Gastrocnemius medialis (tissue), 4 donors: ENCODE data around the gene EIPR1.

Experiments
- CTCF ChIP-seq, 5 experiments: fragments of 450-650 bp in 3 of 5; fragments of 200-600 bp in 2 of 5; sonication (generic) in 2 of 5; IDR thresholded peaks in 4 of 5; conservative IDR thresholded peaks in 1 of 5; 1 replicate in 4 of 5; 2 replicates in 1 of 5; pipeline ENCODE4 v1.5.1; 2016 to 2019; ENCODE audit warnings: antibody characterized with exemption in 5 of 5, mild to moderate bottlenecking in 3 of 5, moderate library complexity in 3 of 5
- POLR2A ChIP-seq, 2 donors: fragments of 450-650 bp; IDR thresholded peaks; one replicate each; pipeline ENCODE4 v1.6.1; 2017; ENCODE audit warnings: antibody characterized with exemption in 2 of 2, mild to moderate bottlenecking in 2 of 2, moderate library complexity in 2 of 2

- TF ChIP-seq CTCF (IDR thresholded peaks at IDR 0.05 in 4 of 5, conservative IDR thresholded peaks at IDR 0.05 in 1 of 5) (no peak), POLR2A (IDR thresholded peaks at IDR 0.05) (no peak)
Observed at GRCh38 chr2:3176869-3177255, 200.8 kb downstream of the EIPR1 start.
